ENCODE data around the gene PLBD1. TPM values are rescaled to one million over a fixed set of nuclear protein-coding genes. Genes with fewer than 3 reads are reported as not detected.

Gene PLBD1
- total and polyA plus RNA-seq, 8 donors: 3.2 to 35.4 (median 11.3) TPM

GRCh38 chr12:14612250-14612649 is 44.6 kb upstream of the PLBD1 start:
- WGBS, 2 donors: 74 to 83% methylated on average over 3 of the region's 3 CpGs
- H3K4me3 ChIP-seq: no peak overlapping the region
- H3K36me3 ChIP-seq: no peaks in the 10 kb centered on the region
- no peaks in the 10 kb centered on the region for H3K27me3 ChIP-seq
- no peak overlapping the region for H3K27ac ChIP-seq
- H3K4me1 ChIP-seq: peaks cover 0 to 7% (median 0%) of the 10 kb centered on the region in 3 donors
- intact Hi-C loops (cut with DNase I): no loop called here
- DNase-seq (no peak), ATAC-seq (no peak), FAIRE-seq (no peak)
- H3K9me3 ChIP-seq: peaks cover 0 to 3% (median 0%) of the 10 kb centered on the region in 4 donors
- TF ChIP-seq CTCF (IDR thresholded peaks at IDR 0.05): no peak

GRCh38 chr12:14611640-14612203 is 44.0 kb upstream of the PLBD1 start:
- ATAC-seq (no peak), DNase-seq (no peak), FAIRE-seq (no peak)
- WGBS, 2 donors: 89 to 91% methylated on average over 3 of the region's 3 CpGs
- H3K27ac ChIP-seq: no peak overlapping the region
- no peaks in the 10 kb centered on the region for H3K36me3 ChIP-seq
- no peak for TF ChIP-seq CTCF (IDR thresholded peaks at IDR 0.05)
- H3K4me3 ChIP-seq: no peak overlapping the region
- intact Hi-C loops (cut with DNase I): no loop called here
- peaks cover 0 to 3% (median 0%) of the 10 kb centered on the region in 4 donors for H3K9me3 ChIP-seq
- H3K27me3 ChIP-seq: no peaks in the 10 kb centered on the region
- H3K4me1 ChIP-seq: peaks cover 0 to 7% (median 0%) of the 10 kb centered on the region in 3 donors

- intact Hi-C loops (cut with DNase I): no loop called here
- Histone ChIP-seq H3K27ac (no peak overlapping the region), H3K36me3 (no peaks in the 10 kb centered on the region), H3K27me3 (no peaks in the 10 kb centered on the region), H3K9me3 (peaks cover 0 to 3% (median 2%) of the 10 kb centered on the region in 4 donors), H3K4me3 (no peak overlapping the region), H3K4me1 (peaks cover 0 to 3% (median 0%) of the 10 kb centered on the region in 3 donors)
- DNase-seq (no peak), FAIRE-seq (no peak), ATAC-seq (no peak)
- no peak for TF ChIP-seq CTCF (IDR thresholded peaks at IDR 0.05)
Observed at GRCh38 chr12:14607568-14607967, 39.9 kb upstream of the PLBD1 start.

- Histone ChIP-seq H3K27me3 (no peaks in the 10 kb centered on the region), H3K9me3 (peaks cover 0 to 3% (median 2%) of the 10 kb centered on the region in 4 donors), H3K27ac (no peak overlapping the region), H3K4me3 (no peak overlapping the region), H3K36me3 (no peaks in the 10 kb centered on the region), H3K4me1 (peaks cover 0 to 10% (median 0%) of the 10 kb centered on the region in 3 donors)
- intact Hi-C loops (cut with DNase I): no loop called here
- FAIRE-seq (no peak), ATAC-seq (no peak), DNase-seq (no peak)
- WGBS, 2 donors: 60 to 69% methylated on average over 3 of the region's 3 CpGs
- TF ChIP-seq CTCF (IDR thresholded peaks at IDR 0.05): no peak
Observed at GRCh38 chr12:14605401-14605989, 37.8 kb upstream of the PLBD1 start.

Measured in pancreas (tissue), 10 donors.